ENCODE measurements around the gene B9D1.

GRCh38 chr17:19334331-19334730 is 28.2 kb downstream of the B9D1 start:
- TF ChIP-seq CTCF (conservative IDR thresholded peaks at IDR 0.05; ENCODE audit: low read length) (no peak), EZH2phosphoT487 (IDR thresholded peaks at IDR 0.05; ENCODE audit: borderline replicate concordance, low read depth, low read length) (no peak)

Data from OCI-LY7 (cell line).